H1 (cell line): ENCODE results near the gene RBM47. TPM values are rescaled to one million over a fixed set of nuclear protein-coding genes. Genes with fewer than 3 reads are reported as not detected.

Experiments used
- CTCF ChIA-PET: fragments of 300-600 bp; sonication (Branson Sonifier 250); formaldehyde crosslinking; loops from one replicate; lab custom pipeline; 2021; ENCODE audit not compliant: partially characterized antibody; lab: Charles Lee
- POLR2A ChIA-PET: fragments of 300-600 bp; sonication (Branson Sonifier 250); formaldehyde crosslinking; loops from one replicate; lab custom pipeline; 2021; ENCODE audit warnings: inconsistent platforms; ENCODE audit not compliant: partially characterized antibody; lab: Charles Lee
- DNase-seq, 2 experiments: peaks; one replicate each; pipeline versions ENCODE4 v3.0.0 to v3.0.0-alpha.2; 2010 to 2022; ENCODE audit warnings: low spot score in 2 of 2, low read depth in 1 of 2, mixed read lengths in 1 of 2
- FAIRE-seq: peaks from 2 replicates; lab custom pipeline; 2011; peaks lifted over from hg19 to GRCh38; lab: Jason Lieb, UNC
- H2AFZ ChIP-seq: 2 replicates; pipeline ENCODE4 v1.8.1; 2012; ENCODE audit warnings: low read length, inconsistent platforms
- H2AK5ac ChIP-seq: 2 replicates; pipeline ENCODE4 v1.6.1; 2013; ENCODE audit warnings: low read depth, low read length
- H2BK120ac ChIP-seq: replicated peaks from 2 replicates; pipeline ENCODE3; 2013; ENCODE audit warnings: low read depth, low read length, inconsistent platforms
- H2BK12ac ChIP-seq: 2 replicates; pipeline ENCODE4 v1.6.1; 2013; ENCODE audit warnings: low read depth, low read length
- H2BK15ac ChIP-seq: 2 replicates; pipeline ENCODE4 v1.6.1; 2013; ENCODE audit warnings: low read length
- H2BK20ac ChIP-seq: 2 replicates; pipeline ENCODE4 v1.6.1; 2013; ENCODE audit warnings: low read length
- H2BK5ac ChIP-seq: 2 replicates; pipeline ENCODE4 v1.6.1; 2013; ENCODE audit warnings: low read depth, low read length
- H3K14ac ChIP-seq: 2 replicates; pipeline ENCODE4 v1.6.1; 2013; ENCODE audit warnings: inconsistent platforms; ENCODE audit not compliant: insufficient read length
- H3K18ac ChIP-seq: 2 replicates; pipeline ENCODE4 v1.6.1; 2013; ENCODE audit warnings: low read length; ENCODE audit errors: extremely low read depth
- H3K23ac ChIP-seq: 2 replicates; pipeline ENCODE4 v1.6.1; 2013; ENCODE audit warnings: inconsistent platforms; ENCODE audit not compliant: insufficient read length
- H3K23me2 ChIP-seq: 2 replicates; pipeline ENCODE4 v1.6.1; 2013; ENCODE audit warnings: low read depth, low read length
- H3K27ac ChIP-seq: 2 replicates; pipeline ENCODE4 v1.6.1; 2011; ENCODE audit warnings: low read depth, low read length, inconsistent platforms
- H3K27me3 ChIP-seq, 4 experiments: replicated peaks in 1 of 4; 1 replicate in 1 of 4; 2 replicates in 3 of 4; pipeline versions ENCODE4 v1.6.1 to v1.8.1; 2011 to 2013; ENCODE audit warnings: low read length in 3 of 4, mild to moderate bottlenecking in 3 of 4, inconsistent platforms in 2 of 4, mixed read lengths in 2 of 4, moderate library complexity in 1 of 4; ENCODE audit not compliant: control insufficient read depth in 3 of 4, insufficient read depth in 3 of 4; ENCODE audit errors: extremely low read depth in 1 of 4
- H3K36me3 ChIP-seq, 4 experiments: 2 replicates each; pipeline versions ENCODE4 v1.6.1 to v1.8.1; 2011 to 2013; ENCODE audit warnings: mild to moderate bottlenecking in 4 of 4, low read length in 3 of 4, moderate library complexity in 2 of 4, control low read depth in 1 of 4, inconsistent platforms in 1 of 4; ENCODE audit not compliant: insufficient read depth in 4 of 4, control insufficient read depth in 2 of 4
- H3K4ac ChIP-seq: replicated peaks from 2 replicates; pipeline ENCODE3; 2013; ENCODE audit warnings: low read length, low read depth, mixed read lengths, inconsistent platforms; ENCODE audit not compliant: insufficient read length
- H3K4me1 ChIP-seq, 4 experiments: replicated peaks in 1 of 4; 1 replicate in 1 of 4; 2 replicates in 3 of 4; pipeline versions ENCODE4 v1.6.1 to v1.8.1; 2011 to 2013; ENCODE audit warnings: low read length in 3 of 4, inconsistent platforms in 2 of 4, mixed read lengths in 1 of 4; ENCODE audit not compliant: insufficient read depth in 4 of 4, control insufficient read depth in 3 of 4
- H3K4me2 ChIP-seq, 2 experiments: 2 replicates each; pipeline versions ENCODE4 v1.6.1 to v1.8.1; 2011 to 2013; ENCODE audit warnings: low read depth in 2 of 2, low read length in 2 of 2, control low read depth in 1 of 2, inconsistent platforms in 1 of 2, mild to moderate bottlenecking in 1 of 2; ENCODE audit not compliant: insufficient read depth in 1 of 2
- H3K4me3 ChIP-seq, 4 experiments: fragments of 200-600, 300-600 bp in 1 of 4; sonication (generic), shearing (Covaris generic), sonication (Bioruptor Twin) in 1 of 4; 2 replicates each; pipeline versions ENCODE4 v1.5.1 to v1.8.1; 2011 to 2016; ENCODE audit warnings: low read length in 4 of 4, low read depth in 3 of 4, control low read depth in 2 of 4, inconsistent platforms in 2 of 4, mild to moderate bottlenecking in 2 of 4, mixed read lengths in 1 of 4, moderate library complexity in 1 of 4; ENCODE audit not compliant: insufficient read depth in 2 of 4; ENCODE audit errors: extremely low read depth in 1 of 4
- H3K56ac ChIP-seq: replicated peaks from 2 replicates; pipeline ENCODE3; 2013; ENCODE audit warnings: low read depth, mild to moderate bottlenecking, mixed read lengths, low read length, inconsistent platforms; ENCODE audit not compliant: insufficient read length
- H3K79me1 ChIP-seq: 2 replicates; pipeline ENCODE4 v1.6.1; 2013; ENCODE audit warnings: low read depth, low read length, control low read depth
- H3K79me2 ChIP-seq, 2 experiments: 2 replicates each; pipeline versions ENCODE4 v1.6.1 to v1.8.1; 2012 to 2013; ENCODE audit warnings: low read length in 2 of 2, mild to moderate bottlenecking in 2 of 2, inconsistent platforms in 1 of 2; ENCODE audit not compliant: insufficient read depth in 2 of 2, control insufficient read depth in 1 of 2
- H3K9ac ChIP-seq, 4 experiments: replicated peaks in 1 of 4; 1 replicate in 1 of 4; 2 replicates in 3 of 4; pipeline versions ENCODE4 v1.6.1 to v1.8.1; 2011 to 2013; ENCODE audit warnings: low read depth in 3 of 4, low read length in 3 of 4, control low read depth in 2 of 4, mild to moderate bottlenecking in 2 of 4, moderate library complexity in 2 of 4, inconsistent platforms in 1 of 4; ENCODE audit errors: extremely low read depth in 1 of 4
- H3K9me3 ChIP-seq, 2 experiments: 2 replicates each; pipeline versions ENCODE4 v1.6.1 to v1.8.1; 2012 to 2013; ENCODE audit warnings: mild to moderate bottlenecking in 2 of 2, moderate library complexity in 2 of 2, control low read depth in 1 of 2, inconsistent platforms in 1 of 2, low read depth in 1 of 2, low read length in 1 of 2, mixed read lengths in 1 of 2; ENCODE audit not compliant: insufficient read depth in 2 of 2
- H4K20me1 ChIP-seq, 2 experiments: replicated peaks in 1 of 2; 2 replicates each; pipeline versions ENCODE3 to v1.8.1; 2011 to 2013; ENCODE audit warnings: inconsistent platforms in 2 of 2, low read length in 2 of 2, mild to moderate bottlenecking in 1 of 2; ENCODE audit not compliant: insufficient read depth in 2 of 2, control insufficient read depth in 1 of 2
- H4K5ac ChIP-seq: 2 replicates; pipeline ENCODE4 v1.6.1; 2013; ENCODE audit warnings: low read length, low read depth, mixed read lengths, inconsistent platforms; ENCODE audit not compliant: insufficient read length
- H4K8ac ChIP-seq: 2 replicates; pipeline ENCODE4 v1.8.0; 2013; ENCODE audit warnings: mild to moderate bottlenecking, moderate library complexity, low read length, inconsistent platforms; ENCODE audit not compliant: insufficient read depth; ENCODE audit errors: extremely low read depth
- H4K91ac ChIP-seq: replicated peaks from 2 replicates; pipeline ENCODE3; 2013; ENCODE audit warnings: low read length, mixed read lengths, inconsistent platforms; ENCODE audit not compliant: insufficient read length
- BACH1 ChIP-seq: IDR thresholded peaks from 2 replicates; pipeline ENCODE4 v1.6.1; 2012; ENCODE audit warnings: low read length, improper control_type of control experiment
- CEBPB ChIP-seq: IDR thresholded peaks from 2 replicates; pipeline ENCODE4 v1.6.1; 2012; ENCODE audit warnings: low read depth, low read length
- CHD1 ChIP-seq: IDR thresholded peaks from 2 replicates; pipeline ENCODE4 v1.6.1; 2012; ENCODE audit warnings: low read depth, low read length, improper control_type of control experiment
- CTBP2 ChIP-seq: IDR thresholded peaks from 2 replicates; pipeline ENCODE4 v1.7.0; 2011; ENCODE audit warnings: borderline replicate concordance, mild to moderate bottlenecking, moderate library complexity, mixed read lengths, low read length; ENCODE audit not compliant: insufficient read depth, insufficient read length
- EP300 ChIP-seq, 2 experiments: IDR thresholded peaks; 1 replicate in 1 of 2; 2 replicates in 1 of 2; pipeline ENCODE4 v1.6.1; 2011 to 2012; ENCODE audit warnings: low read depth in 2 of 2, low read length in 2 of 2, mild to moderate bottlenecking in 2 of 2, borderline replicate concordance in 1 of 2, inconsistent platforms in 1 of 2, moderate library complexity in 1 of 2
- EZH2 ChIP-seq: fragments of 200-600 bp; sonication (generic); IDR thresholded peaks from 2 replicates; pipeline ENCODE4 v1.7.1; 2012; ENCODE audit warnings: low read depth, mild to moderate bottlenecking, moderate library complexity, low read length, inconsistent platforms; ENCODE audit not compliant: severe bottlenecking
- JUN ChIP-seq: IDR thresholded peaks from 2 replicates; pipeline ENCODE4 v1.6.1; 2011; ENCODE audit warnings: low read depth, mild to moderate bottlenecking, improper control_type of control experiment, low read length
- KDM1A ChIP-seq: fragments of 200-600, 300-600 bp; sonication (generic); IDR thresholded peaks from 2 replicates; pipeline ENCODE4 v1.7.1; 2016; ENCODE audit warnings: mild to moderate bottlenecking, low read length, borderline replicate concordance
- NANOG ChIP-seq: IDR thresholded peaks from 2 replicates; pipeline ENCODE4 v1.6.1; 2011; ENCODE audit warnings: low read length, low read depth, mild to moderate bottlenecking, inconsistent platforms; ENCODE audit not compliant: insufficient read depth, poor library complexity, severe bottlenecking
- PHF8 ChIP-seq: fragments of 200-600 bp; sonication (generic); conservative IDR thresholded peaks from 2 replicates; pipeline ENCODE4 v1.7.1; 2012; ENCODE audit warnings: low read depth, mild to moderate bottlenecking, inconsistent platforms, low read length, moderate library complexity
- POLR2A ChIP-seq, 2 experiments: IDR thresholded peaks; 1 replicate in 1 of 2; 2 replicates in 1 of 2; pipeline ENCODE4 v1.6.1; 2011; ENCODE audit warnings: low read depth in 2 of 2, low read length in 2 of 2, mild to moderate bottlenecking in 2 of 2; ENCODE audit errors: control extremely low read depth in 1 of 2
- POLR2AphosphoS5 ChIP-seq: IDR thresholded peaks from 2 replicates; pipeline ENCODE4 v1.6.1; 2011; ENCODE audit warnings: low read depth, low read length
- YY1 ChIP-seq: IDR thresholded peaks from 2 replicates; pipeline ENCODE4 v1.6.1; 2011; ENCODE audit warnings: low read depth, mild to moderate bottlenecking, low read length
- WGBS, 2 experiments: shearing (Covaris generic) in 1 of 2; methylation state at CpG; one replicate each; pipeline versions ENCODE4 v1.1.6 to v1.1.7; 2013 to 2015; ENCODE audit warnings: low lambda C conversion rate in 2 of 2, mixed read lengths in 2 of 2, inconsistent platforms in 1 of 2, low coverage in 1 of 2, missing lambda C conversion rate in 1 of 2; ENCODE audit not compliant: insufficient replicate concordance in 2 of 2, insufficient coverage in 1 of 2, insufficient read length in 1 of 2; ENCODE audit errors: extremely low coverage in 1 of 2, missing lambda C conversion rate in 1 of 2; 5-methylcytosine and 5-hydroxymethylcytosine counted together
- polyA plus RNA-seq, 7 experiments: library from polyadenylated mRNA; depleted of rRNA in 3 of 7; stranded (reverse) in 5 of 7; unstranded in 2 of 7; fragments of >200 nt in 5 of 7; fragments of 200-250 nt in 2 of 7; gene quantifications; 1 replicate in 5 of 7; 2 replicates in 1 of 7; 4 replicates in 1 of 7; pipeline versions ENCODE4 v1.2.1 to v1.2.3, GENCODE V29; 2011 to 2013; ENCODE audit warnings: missing spikeins in 2 of 7, mixed read lengths in 2 of 7
- total RNA-seq: library from RNA; stranded (reverse); fragmentation: NEBNext Ultra II Directional; extraction: Animal tissue kit (Norgen Biotek cat#: 25700); gene quantifications from 2 replicates; pipeline ENCODE4 v1.2.1, GENCODE V29; 2021

The RBM47 gene
- total and polyA plus RNA-seq, 2 of the 8 experiments (the other 6 are each of a cell fraction or from before 2014, with no cell fraction given), result 42.8 to 78.9 TPM

GRCh38 chr4:40500781-40501180, 128.9 kb downstream of the RBM47 start:
- no peak for FAIRE-seq
- H2BK120ac ChIP-seq, result no peak overlapping the region
- H4K20me1 ChIP-seq, result no peaks in the 10 kb centered on the region

More at GRCh38 chr4:40500781-40501180, 128.9 kb downstream of the RBM47 start:
- POLR2A ChIA-PET, result interaction anchor here (0.6 kb wide), 2 partner anchors 37 to 137 kb away, joined by 3 read pairs; no protein-coding TSS in a partner anchor
- H3K56ac ChIP-seq, result no peak overlapping the region
- H3K27ac ChIP-seq, result no peak overlapping the region
- no peak overlapping the region for H3K18ac ChIP-seq
- no peak overlapping the region for H3K23ac ChIP-seq
- H3K4me1 ChIP-seq, result no peaks in the 10 kb centered on the region
- no peak overlapping the region for H2BK15ac ChIP-seq
- H3K14ac ChIP-seq, result no peak overlapping the region
- CTCF ChIA-PET, result interaction anchor here (0.6 kb wide), 1 partner anchor 105 kb away, joined by 3 read pairs; no protein-coding TSS in a partner anchor
- no peak overlapping the region for H3K4me2 ChIP-seq
- no peak overlapping the region for H3K4me3 ChIP-seq
- H3K9me3 ChIP-seq, result no peaks in the 10 kb centered on the region
- H2AFZ ChIP-seq, result no peak overlapping the region
- no peak overlapping the region for H4K8ac ChIP-seq
- H3K9ac ChIP-seq, result no peak overlapping the region
- no peaks in the 10 kb centered on the region for H3K79me1 ChIP-seq
- H2BK5ac ChIP-seq, result no peak overlapping the region
- 78% methylated on average over 6 of the region's 6 CpGs; no CpG with 5 or more reads in 1 of the 2 experiments for WGBS, 2 experiments
- no peak overlapping the region for H4K91ac ChIP-seq
- H3K36me3 ChIP-seq, result no peaks in the 10 kb centered on the region
- H3K79me2 ChIP-seq, result peaks cover 0 to 10% of the 10 kb centered on the region in 2 experiments; a peak in 1 of 4 replicates
- H2AK5ac ChIP-seq, result no peak overlapping the region
- DNase-seq, result no peak
- no peaks in the 10 kb centered on the region for H3K23me2 ChIP-seq
- H3K4ac ChIP-seq, result no peak overlapping the region
- H4K5ac ChIP-seq, result no peak overlapping the region
- no peak overlapping the region for H2BK12ac ChIP-seq
- no peak overlapping the region for H2BK20ac ChIP-seq
- no peaks in the 10 kb centered on the region for H3K27me3 ChIP-seq
- TF ChIP-seq EP300 (IDR thresholded peaks at IDR 0.05; ENCODE audit: borderline replicate concordance in 1 of 2, low read depth in 2 of 2, low read length in 2 of 2) (no peak), YY1 (no peak), EZH2 (no peak), POLR2A (IDR thresholded peaks at IDR 0.05; ENCODE audit: control extremely low read depth in 1 of 2, low read depth in 2 of 2, low read length in 2 of 2) (no peak), CEBPB (no peak), CHD1 (no peak), CTBP2 (no peak), JUN (no peak), BACH1 (no peak), PHF8 (no peak), NANOG (no peak), POLR2AphosphoS5 (no peak), KDM1A (no peak)
